Stimulated activated CD4-positive, alpha-beta T cell treated with anti-CD3 and anti-CD28 coated beads, TNF-alpha, amount 100 ng/mL, for 1 hour (primary cell): Measurements from ENCODE around the gene ATP2B2.

ENCODE experiments used
- DNase-seq, 3 donors: peaks; one replicate each; pipeline ENCODE4 v3.0.0-alpha.2; 2020; ENCODE audit warnings: low read depth in 3 of 3, low spot score in 1 of 3

Gene ATP2B2

DNA sequence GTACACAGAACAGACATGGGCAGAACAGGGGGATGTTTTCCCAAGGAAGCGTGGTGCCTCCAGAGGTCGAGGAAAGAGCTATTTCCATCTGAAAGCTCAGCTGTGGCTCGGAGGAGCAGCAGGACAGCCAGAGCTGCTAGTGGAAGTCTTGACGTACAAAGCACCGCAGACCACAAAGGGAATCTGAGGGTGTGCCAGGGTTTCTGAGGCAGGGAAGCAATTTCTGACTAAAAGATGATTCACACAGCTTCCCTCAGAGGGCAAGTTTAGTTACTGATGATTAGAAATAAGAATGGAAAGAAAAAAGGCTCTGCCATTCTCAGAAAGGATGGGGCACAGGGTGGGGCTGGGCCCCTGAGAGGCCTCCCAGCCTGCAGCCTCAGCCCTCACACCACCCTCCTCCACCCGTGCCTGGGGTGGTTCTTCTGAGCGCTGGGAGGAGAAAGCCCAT, 138.7 kb downstream of the ATP2B2 start:
- no peak for DNase-seq

DNA sequence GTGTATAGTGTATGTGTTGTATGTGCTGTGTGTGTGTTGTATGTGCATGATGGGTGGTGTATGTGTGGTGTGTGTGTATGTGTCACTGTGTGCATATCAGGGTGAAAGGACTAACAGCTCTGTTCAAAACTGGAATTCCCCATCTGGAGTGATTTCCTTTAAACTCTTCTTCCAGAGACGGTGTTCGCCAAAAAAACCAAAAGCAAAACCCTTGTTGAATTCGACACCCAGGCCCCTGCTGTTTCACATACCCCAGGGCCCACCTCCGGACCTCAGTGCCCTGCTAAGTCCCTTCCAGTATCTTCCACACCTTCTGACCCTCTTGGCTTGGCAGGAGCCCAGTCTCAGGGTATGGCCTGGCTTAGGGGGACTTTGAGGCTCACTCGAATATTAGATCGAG, 139.6 kb downstream of the ATP2B2 start:
- DNase-seq: no peak

GRCh38 chr3:10365316-10365715, 140.1 kb downstream of the ATP2B2 start:
- no peak for DNase-seq

GRCh38 chr3:10364806-10365205, 140.6 kb downstream of the ATP2B2 start:
- DNase-seq: no peak

DNA sequence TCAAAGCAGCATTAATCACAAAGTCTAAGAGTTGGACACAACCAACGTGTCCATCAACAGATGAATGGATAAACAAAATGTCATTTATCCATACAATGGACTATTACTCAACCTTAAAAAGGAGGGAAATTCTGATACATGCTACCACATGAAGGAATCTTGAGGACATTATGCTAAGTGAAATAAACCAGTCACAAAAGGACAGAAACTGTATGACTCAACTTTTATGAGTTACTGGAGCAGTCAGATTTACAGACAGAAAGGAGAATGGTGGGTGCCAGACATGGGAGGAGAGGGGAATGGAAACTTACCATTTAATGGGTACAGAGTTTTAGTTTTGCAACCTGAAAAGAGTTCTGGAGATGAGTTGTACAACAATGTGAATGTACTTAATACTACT, 141.5 kb downstream of the ATP2B2 start:
- no peak for DNase-seq

GRCh38 chr3:10361375-10361774, 144.0 kb downstream of the ATP2B2 start:
- no peak for DNase-seq

- no peak for DNase-seq
Observed at GRCh38 chr3:10360478-10360877, 144.9 kb downstream of the ATP2B2 start.

DNA sequence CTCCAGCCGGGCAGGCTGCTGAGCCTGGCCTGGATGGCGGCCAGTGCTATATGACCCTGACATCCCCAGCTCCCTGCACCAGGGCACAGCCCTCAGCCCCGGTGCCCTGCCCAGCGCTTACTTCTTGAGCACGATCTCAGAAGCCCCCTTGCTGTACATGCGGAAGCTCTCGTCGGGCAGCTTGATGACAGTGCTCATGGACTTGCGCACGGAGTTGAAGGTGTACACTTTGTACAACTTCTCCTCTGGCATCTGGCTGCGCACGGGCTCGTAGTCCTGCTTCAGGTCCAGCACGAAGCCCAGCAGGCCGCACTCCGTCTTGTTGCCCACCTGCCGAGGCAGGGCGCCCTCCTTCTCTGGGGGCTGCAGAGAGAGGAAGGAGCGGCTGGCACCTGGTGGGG, 145.6 kb downstream of the ATP2B2 start:
- DNase-seq: no peak

DNA sequence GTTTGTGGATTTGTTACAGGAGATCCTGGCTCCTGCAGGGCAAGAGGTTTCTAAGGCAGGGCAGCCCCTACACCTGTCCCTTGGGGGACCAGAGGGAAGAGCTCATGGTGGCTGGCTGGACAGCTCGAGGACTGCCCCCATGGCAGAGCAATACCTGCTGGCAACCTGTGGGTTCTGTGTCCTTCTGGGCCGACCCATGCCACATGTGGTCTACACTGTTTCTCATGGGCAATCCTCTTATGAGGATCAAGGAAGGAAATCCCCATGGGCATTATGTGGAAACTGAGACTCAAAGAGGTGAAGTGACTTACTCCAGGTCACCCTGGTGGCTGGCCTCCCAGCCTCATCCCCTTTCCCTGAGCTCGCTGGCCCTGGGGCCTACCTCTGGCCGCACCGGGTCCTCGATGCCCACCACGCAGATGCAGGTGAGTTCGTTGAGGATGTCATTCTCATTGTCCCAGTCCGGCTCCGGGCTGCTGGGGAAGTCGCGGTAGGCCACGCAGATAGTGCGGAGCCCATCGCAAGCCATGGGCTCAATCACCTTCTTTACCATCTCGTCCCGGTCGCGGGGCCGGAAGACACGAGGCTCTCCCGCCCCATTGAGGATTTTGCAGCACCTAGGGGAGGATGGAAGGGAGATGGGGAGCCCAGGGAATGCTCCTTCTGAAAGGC, 146.9 kb downstream of the ATP2B2 start:
- no peak for DNase-seq

GRCh38 chr3:10357592-10358308, 147.6 kb downstream of the ATP2B2 start:
- DNase-seq: no peak

- no peak for DNase-seq
Observed at GRCh38 chr3:10357095-10357494, 148.3 kb downstream of the ATP2B2 start.

DNA sequence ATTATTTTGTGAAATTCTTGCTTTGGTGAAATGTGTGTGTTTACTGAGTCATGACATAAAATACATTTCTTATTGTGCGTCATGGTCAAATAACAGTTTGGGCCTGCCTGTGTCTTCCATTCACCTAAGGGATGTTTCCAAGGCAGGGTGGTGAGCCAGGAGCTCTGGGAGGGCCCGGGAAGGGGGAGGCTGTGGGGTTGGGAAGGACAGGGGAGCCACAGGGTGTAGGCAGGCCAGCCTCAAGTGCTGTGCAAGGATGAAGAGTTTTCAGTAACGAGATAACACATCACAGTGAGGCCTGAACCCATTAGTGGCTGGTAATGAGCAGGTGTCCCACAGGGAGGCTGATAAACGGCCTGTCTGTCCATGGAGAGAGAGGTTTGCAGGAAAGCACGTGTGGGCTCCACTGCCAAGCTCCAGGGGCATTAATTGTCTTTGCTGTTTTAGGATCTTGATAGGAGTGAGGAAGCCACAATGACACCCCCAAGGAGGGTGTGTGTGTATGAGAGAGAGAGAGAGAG, 148.9 kb downstream of the ATP2B2 start:
- no peak for DNase-seq

- no peak for DNase-seq
Observed at GRCh38 chr3:10354361-10355015, 150.9 kb downstream of the ATP2B2 start.

DNA sequence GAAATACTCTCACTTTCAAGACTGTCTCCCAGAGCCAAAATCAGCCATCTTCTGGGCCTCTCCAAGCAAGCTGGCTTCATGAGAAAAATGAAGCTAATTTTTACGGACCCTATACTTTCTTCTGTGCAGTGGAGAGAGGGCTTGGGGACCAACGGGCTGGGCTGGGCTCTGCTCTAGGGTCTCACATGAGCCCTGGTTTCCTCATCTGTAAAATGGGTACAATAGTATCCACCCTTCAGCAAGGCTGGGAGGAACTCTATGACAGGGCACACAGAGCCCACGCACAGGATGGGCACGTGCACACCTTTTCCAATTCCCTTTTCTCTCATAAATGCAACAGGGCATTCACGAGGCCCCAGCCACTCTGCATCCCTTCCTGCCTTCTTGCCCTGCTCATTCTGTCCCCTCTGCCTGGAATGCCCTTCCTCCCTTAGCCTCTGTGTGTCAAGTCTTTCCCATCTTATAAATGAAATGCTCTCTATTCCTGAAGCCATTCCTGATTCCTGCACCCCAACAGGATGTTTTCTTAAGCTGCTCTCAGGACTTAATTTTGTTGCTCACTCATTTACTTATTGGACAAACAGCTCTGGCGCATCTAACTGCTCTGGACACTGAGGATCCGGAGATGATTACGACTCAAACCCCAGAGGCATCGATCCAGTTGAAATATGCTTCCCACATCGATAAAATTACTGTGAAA, 151.6 kb downstream of the ATP2B2 start:
- DNase-seq: no peak

DNA sequence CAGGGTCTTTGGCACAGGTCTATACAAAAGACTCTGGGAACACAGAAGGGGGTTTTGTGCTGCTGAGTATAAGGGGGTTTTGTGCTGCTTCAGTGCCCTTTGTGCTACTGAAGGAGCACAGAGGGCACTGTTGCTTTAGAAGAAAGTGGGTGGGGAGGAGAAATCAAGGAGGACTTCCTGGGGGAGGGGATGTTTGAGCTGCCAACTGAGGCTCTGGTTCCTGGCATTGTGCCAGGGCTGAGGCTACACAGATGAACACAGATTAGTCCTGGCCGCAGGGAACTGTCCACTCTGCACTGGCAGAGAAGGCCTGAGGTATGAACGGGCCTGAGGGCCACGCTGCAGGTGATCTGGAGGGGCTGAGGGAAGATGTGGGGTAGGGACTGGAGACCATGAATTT, 152.2 kb downstream of the ATP2B2 start:
- no peak for DNase-seq

- DNase-seq: no peak
Observed at GRCh38 chr3:10352146-10352911, 153.1 kb downstream of the ATP2B2 start.

DNA sequence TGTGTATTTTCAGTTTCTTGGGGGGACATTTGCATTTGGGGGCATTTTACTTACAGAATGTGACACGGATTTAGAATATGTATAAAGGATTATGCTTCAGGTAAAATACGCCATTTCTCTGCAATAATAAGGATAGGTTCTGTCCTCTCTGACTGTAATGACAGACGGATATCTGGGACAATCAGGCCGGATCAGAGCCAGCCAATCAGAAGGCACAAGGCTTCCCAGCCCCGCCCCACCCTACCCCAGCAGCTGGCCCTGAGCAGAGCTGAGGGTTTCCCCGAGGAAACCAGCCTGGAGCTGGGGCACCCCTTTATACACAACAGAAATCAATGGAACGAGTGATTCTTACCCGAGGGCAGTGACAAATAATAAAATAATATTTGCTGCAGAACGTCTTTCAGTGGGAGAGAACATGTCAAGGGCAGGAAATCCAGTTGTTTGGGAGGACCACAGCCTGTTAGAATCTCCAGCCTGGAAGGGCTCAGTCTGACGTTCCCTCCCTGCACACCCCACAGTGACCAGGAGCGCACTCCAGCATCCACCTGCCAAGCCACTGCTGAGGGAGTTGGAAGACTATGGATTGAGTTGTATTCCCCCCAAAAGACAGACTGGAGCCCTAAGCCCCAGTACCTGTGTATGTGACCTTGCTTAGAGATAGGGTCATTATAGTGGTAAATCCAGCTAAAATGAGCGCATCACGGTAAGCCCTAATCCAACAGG, 154.2 kb downstream of the ATP2B2 start:
- DNase-seq: no peak

- no peak for DNase-seq
Observed at GRCh38 chr3:10350324-10350985, 154.9 kb downstream of the ATP2B2 start.

DNA sequence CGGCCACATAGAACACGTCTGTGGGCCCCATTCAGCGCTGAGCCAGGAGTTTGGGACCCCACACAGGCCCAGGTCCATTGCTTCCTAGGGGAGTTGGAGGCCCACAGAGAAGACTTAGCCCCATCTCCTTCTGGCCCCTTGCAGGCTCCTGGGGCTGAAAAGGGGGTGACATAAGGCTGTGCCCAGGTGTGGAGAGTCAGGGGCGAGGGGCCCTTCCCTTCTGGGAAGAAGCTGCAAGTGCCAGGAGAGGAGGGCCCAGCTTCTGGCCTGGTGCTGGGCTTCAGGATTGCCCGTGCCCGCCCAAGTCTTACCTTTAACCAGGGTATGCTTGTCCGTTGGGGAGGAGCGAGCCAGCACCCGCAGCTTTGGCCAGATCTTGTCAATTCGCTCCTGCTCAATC, 155.6 kb downstream of the ATP2B2 start:
- no peak for DNase-seq

- DNase-seq: no peak
Observed at GRCh38 chr3:10348404-10348721, 157.0 kb downstream of the ATP2B2 start.
